RPMI7951 (cell line): ENCODE measurements around the gene SLC7A8. TPM values are rescaled to one million over a fixed set of nuclear protein-coding genes. Genes with fewer than 3 reads are reported as not detected.

Experiments
- DNase-seq: peaks from one replicate; pipeline ENCODE4 v3.0.0-alpha.2; 2012; ENCODE audit warnings: low read depth
- total RNA-seq: library from RNA; depleted of rRNA; stranded (reverse); fragments of >200 nt; shearing (Covaris generic); gene quantifications from 2 replicates; pipeline ENCODE4 v1.2.3, GENCODE V29; 2014

SLC7A8 gene
- total RNA-seq, 1 experiment from 2014 or later = 2.8 TPM

- no peak for DNase-seq
Measured at GRCh38 chr14:23130871-23131270, 52.6 kb downstream of the SLC7A8 start.

- DNase-seq = no peak
Measured at GRCh38 chr14:23129759-23130316, 53.6 kb downstream of the SLC7A8 start.

GRCh38 chr14:23128969-23129758, 54.3 kb downstream of the SLC7A8 start:
- DNase-seq = no peak

- DNase-seq = no peak
Measured at GRCh38 chr14:23127861-23128260, 55.6 kb downstream of the SLC7A8 start.

- no peak for DNase-seq
Measured at GRCh38 chr14:23126548-23127278, 56.7 kb downstream of the SLC7A8 start.

- no peak for DNase-seq
Measured at GRCh38 chr14:23125933-23126524, 57.4 kb downstream of the SLC7A8 start.

- DNase-seq = no peak
Measured at GRCh38 chr14:23125011-23125410, 58.4 kb downstream of the SLC7A8 start.

- no peak for DNase-seq
Measured at GRCh38 chr14:23124337-23124954, 59.0 kb downstream of the SLC7A8 start.

GRCh38 chr14:23123419-23123818, 60.0 kb downstream of the SLC7A8 start:
- peak; percentile 26 for DNase-seq

GRCh38 chr14:23122086-23122485, 61.4 kb downstream of the SLC7A8 start:
- DNase-seq = no peak

- DNase-seq = peak; percentile 14
Measured at GRCh38 chr14:23121361-23121771, 62.1 kb downstream of the SLC7A8 start.

- peak; percentile 70 for DNase-seq
Measured at GRCh38 chr14:23120541-23121251, 62.8 kb downstream of the SLC7A8 start.

GRCh38 chr14:23119363-23120327, 63.8 kb downstream of the SLC7A8 start:
- DNase-seq = no peak

GRCh38 chr14:23118506-23119362, 64.7 kb downstream of the SLC7A8 start, which contains the start of gene CEBPE:
TSS of gene CEBPE (minus strand) at chr14:23119255. CDS start at chr14:23119091, 164 bp downstream.
- DNase-seq = no peak

- DNase-seq = no peak
Measured at GRCh38 chr14:23117371-23118020, 66.0 kb downstream of the SLC7A8 start.

GRCh38 chr14:23115918-23116317, 67.5 kb downstream of the SLC7A8 start:
- DNase-seq = no peak

GRCh38 chr14:23115039-23115731, 68.3 kb downstream of the SLC7A8 start:
- peak; percentile 92 for DNase-seq

- no peak for DNase-seq
Measured at GRCh38 chr14:23114669-23115038, 68.8 kb downstream of the SLC7A8 start.
